A549 (cell line): ENCODE data around the gene RBM6. TPM values are rescaled to one million over a fixed set of nuclear protein-coding genes. Genes with fewer than 3 reads are reported as not detected.

Experiments
- ATAC-seq, 2 experiments: fragments of 200-7000 bp in 1 of 2; fragments of >200 bp in 1 of 2; cut with Nextera tagmentation in 1 of 2; cut with Tn5 transposase in 1 of 2; 3 replicates each; pipeline versions ENCODE4 v1.8.0 to v1.9.1; 2018 to 2020; ENCODE audit warnings: mild to moderate bottlenecking in 1 of 2, moderate library complexity in 1 of 2
- CTCF ChIA-PET: fragments of 300-600 bp; sonication (Branson Sonifier 250); formaldehyde crosslinking; extraction: SDS; loops from one replicate; lab custom pipeline; 2021; ENCODE audit warnings: antibody characterized with exemption, inconsistent platforms; lab: Yijun Ruan, JAX
- POLR2A ChIA-PET: fragments of 350-600 bp; formaldehyde crosslinking; extraction: SDS; loops from one replicate; lab custom pipeline; 2021; ENCODE audit warnings: antibody characterized with exemption, inconsistent platforms; lab: Yijun Ruan, JAX
- DNase-seq, 2 experiments: peaks; one replicate each; pipeline versions ENCODE4 v3.0.0 to v3.0.0-alpha.2; 2011 to 2016; ENCODE audit warnings: low read depth in 1 of 2, low spot score in 1 of 2
- FAIRE-seq: peaks from 2 replicates; lab custom pipeline; 2011; peaks lifted over from hg19 to GRCh38; lab: Jason Lieb, UNC
- H3K27ac ChIP-seq, 2 experiments: fragments of >200 bp; sonication (Bioruptor Twin); formaldehyde crosslinking; 3 replicates each; pipeline ENCODE4 v1.5.1; 2016 to 2017
- H3K4me1 ChIP-seq: fragments of >200 bp; sonication (Bioruptor Twin); formaldehyde crosslinking; 3 replicates; pipeline ENCODE4 v1.6.1; 2016
- H3K4me2 ChIP-seq: fragments of >200 bp; sonication (Bioruptor Twin); formaldehyde crosslinking; 3 replicates; pipeline ENCODE4 v1.6.1; 2016
- H3K4me3 ChIP-seq: fragments of >200 bp; sonication (Bioruptor Twin); formaldehyde crosslinking; 3 replicates; pipeline ENCODE4 v1.5.1; 2016
- H3K9me3 ChIP-seq: fragments of >200 bp; sonication (Bioruptor Twin); formaldehyde crosslinking; 3 replicates; pipeline ENCODE4 v1.6.1; 2016
- CBX8 ChIP-seq: fragments of 200-600 bp; sonication (generic); IDR thresholded peaks from 2 replicates; pipeline ENCODE4 v1.6.1; 2016
- CEBPB ChIP-seq, 2 experiments: fragments of >200 bp in 1 of 2; sonication (Bioruptor Twin) in 1 of 2; formaldehyde crosslinking in 1 of 2; IDR thresholded peaks; 2 replicates each; pipeline ENCODE4 v1.6.1; 2012 to 2016
- CTCF ChIP-seq: fragments of >200 bp; sonication (Bioruptor Twin); formaldehyde crosslinking; IDR thresholded peaks from 3 replicates; pipeline ENCODE4 v1.5.1; 2016
- GATA3 ChIP-seq: IDR thresholded peaks from 2 replicates; pipeline ENCODE4 v1.6.1; 2012; ENCODE audit warnings: borderline replicate concordance
- HDAC2 ChIP-seq: fragments of 200-600 bp; sonication (generic); IDR thresholded peaks from 2 replicates; pipeline ENCODE4 v1.6.1; 2016
- HOXA7 ChIP-seq: fragments of 250-450 bp; sonication (Bioruptor Pico); IDR thresholded peaks from 2 replicates; pipeline ENCODE4 v1.5.0; 2020; ENCODE audit warnings: mild to moderate bottlenecking, moderate library complexity
- HOXB5 ChIP-seq: fragments of 250-450 bp; sonication (Bioruptor Pico); IDR thresholded peaks from 2 replicates; pipeline ENCODE4 v1.5.0; 2020; ENCODE audit warnings: mild to moderate bottlenecking, moderate library complexity
- JUN ChIP-seq, 2 experiments: fragments of >200 bp; sonication (Bioruptor Twin); formaldehyde crosslinking; IDR thresholded peaks; 2 replicates in 1 of 2; 3 replicates in 1 of 2; pipeline ENCODE4 v1.6.1; 2016 to 2017
- JUNB ChIP-seq: fragments of >200 bp; sonication (Bioruptor Twin); formaldehyde crosslinking; IDR thresholded peaks from 2 replicates; pipeline ENCODE4 v1.6.1; 2016
- KDM1A ChIP-seq: fragments of 200-600 bp; sonication (generic); IDR thresholded peaks from 2 replicates; pipeline ENCODE4 v1.6.1; 2016; ENCODE audit warnings: low read depth, mild to moderate bottlenecking
- MAZ ChIP-seq: fragments of 150-350 bp; IDR thresholded peaks from 2 replicates; pipeline ENCODE4 v1.6.1; 2014; ENCODE audit warnings: antibody characterized with exemption, low read depth, low read length, borderline replicate concordance
- PHF8 ChIP-seq: fragments of 200-600 bp; sonication (generic); IDR thresholded peaks from 2 replicates; pipeline ENCODE4 v1.6.1; 2016; ENCODE audit warnings: low read depth, mild to moderate bottlenecking, antibody characterized with exemption, moderate library complexity, borderline replicate concordance
- POLR2A ChIP-seq: IDR thresholded peaks from 2 replicates; pipeline ENCODE4 v1.6.1; 2012; ENCODE audit warnings: mild to moderate bottlenecking, low read length
- RARB ChIP-seq: fragments of 250-450 bp; sonication (Bioruptor Pico); IDR thresholded peaks from 2 replicates; pipeline ENCODE4 v1.8.0; 2021; ENCODE audit warnings: mild to moderate bottlenecking, moderate library complexity
- RCOR1 ChIP-seq: fragments of 150-350 bp; IDR thresholded peaks from 2 replicates; pipeline ENCODE4 v1.6.1; 2014; ENCODE audit warnings: antibody characterized with exemption, low read length, low read depth
- TP53 ChIP-seq: fragments of 250-450 bp; sonication (Bioruptor Pico); IDR thresholded peaks from 2 replicates; pipeline ENCODE4 v1.5.0; 2021; ENCODE audit warnings: mild to moderate bottlenecking, moderate library complexity
- ZC3H11A ChIP-seq: fragments of 450-650 bp; IDR thresholded peaks from 2 replicates; pipeline ENCODE4 v1.6.1; 2014; ENCODE audit warnings: antibody characterized with exemption, mild to moderate bottlenecking
- WGBS: methylation state at CpG from one replicate; pipeline ENCODE4 v1.1.6; 2017; ENCODE audit errors: missing lambda C conversion rate; 5-methylcytosine and 5-hydroxymethylcytosine counted together
- polyA plus RNA-seq, 4 experiments: library from polyadenylated mRNA; depleted of rRNA in 3 of 4; stranded (reverse); fragments of >200 nt; fragmentation: RNase III in 1 of 4; extraction: RNeasy Plus Mini Kit Qiagen cat#74134 plus additional on column Dnase treatment in 1 of 4; gene quantifications; 2 replicates in 3 of 4; 3 replicates in 1 of 4; pipeline ENCODE4 v1.2.3, GENCODE V29; 2011 to 2017
- TF ChIP-seq, protein P1 (sequence below): fragments of >200 bp; sonication (Bioruptor Twin); formaldehyde crosslinking; IDR thresholded peaks from 3 replicates; pipeline ENCODE4 v1.6.1; 2016
- TF ChIP-seq, protein P2 (sequence below): fragments of >200 bp; sonication (Bioruptor Twin); formaldehyde crosslinking; IDR thresholded peaks from 2 replicates; pipeline ENCODE4 v1.6.1; 2016
- TF ChIP-seq, protein P3 (sequence below): IDR thresholded peaks from 2 replicates; pipeline ENCODE4 v1.6.1; 2012
- TF ChIP-seq, protein P4 (sequence below): fragments of 200-600 bp; sonication (generic); IDR thresholded peaks from 2 replicates; pipeline ENCODE4 v1.6.1; 2016; ENCODE audit warnings: antibody characterized with exemption, mild to moderate bottlenecking, moderate library complexity

The RBM6 gene
- polyA plus RNA-seq, 2 of the 4 experiments (the other 2 are of a cell fraction) = 40.4 to 44.2 TPM

- H3K4me1 ChIP-seq = peaks cover 19% of the 10 kb centered on the region; the same call in 2 of the 3 replicates
- H3K4me3 ChIP-seq = no peak overlapping the region; the same call in 2 of the 3 replicates
- CTCF ChIA-PET = interaction anchor here (0.9 to 4.2 kb wide), 8 partner anchors 14 to 161 kb away, joined by 3 to 16 read pairs (median 3); partner anchors contain the start of gene INKA1
- peak overlapping the region in 1 of 2 experiments; percentile 87; a peak in 3 of 6 replicates for H3K27ac ChIP-seq
- H3K4me2 ChIP-seq = peak overlapping the region; percentile 87
- ATAC-seq (no peak), FAIRE-seq (no peak), DNase-seq (no peak)
- no peak for TF ChIP-seq TP53 (CRISPR knock-in tag)
- no peak for TF ChIP-seq GATA3
- TF ChIP-seq, protein P1, sequence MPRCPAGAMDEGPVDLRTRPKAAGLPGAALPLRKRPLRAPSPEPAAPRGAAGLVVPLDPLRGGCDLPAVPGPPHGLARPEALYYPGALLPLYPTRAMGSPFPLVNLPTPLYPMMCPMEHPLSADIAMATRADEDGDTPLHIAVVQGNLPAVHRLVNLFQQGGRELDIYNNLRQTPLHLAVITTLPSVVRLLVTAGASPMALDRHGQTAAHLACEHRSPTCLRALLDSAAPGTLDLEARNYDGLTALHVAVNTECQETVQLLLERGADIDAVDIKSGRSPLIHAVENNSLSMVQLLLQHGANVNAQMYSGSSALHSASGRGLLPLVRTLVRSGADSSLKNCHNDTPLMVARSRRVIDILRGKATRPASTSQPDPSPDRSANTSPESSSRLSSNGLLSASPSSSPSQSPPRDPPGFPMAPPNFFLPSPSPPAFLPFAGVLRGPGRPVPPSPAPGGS = no peak
- TF ChIP-seq, protein P2, sequence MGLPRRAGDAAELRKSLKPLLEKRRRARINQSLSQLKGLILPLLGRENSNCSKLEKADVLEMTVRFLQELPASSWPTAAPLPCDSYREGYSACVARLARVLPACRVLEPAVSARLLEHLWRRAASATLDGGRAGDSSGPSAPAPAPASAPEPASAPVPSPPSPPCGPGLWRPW = no peak
- TF ChIP-seq HOXB5 (CRISPR knock-in tag) = no peak
- TF ChIP-seq JUN (IDR thresholded peaks at IDR 0.05) = no peak
- no peak for TF ChIP-seq CBX8
- no peak for TF ChIP-seq PHF8
- TF ChIP-seq HOXA7 = no peak
- TF ChIP-seq, protein P3, sequence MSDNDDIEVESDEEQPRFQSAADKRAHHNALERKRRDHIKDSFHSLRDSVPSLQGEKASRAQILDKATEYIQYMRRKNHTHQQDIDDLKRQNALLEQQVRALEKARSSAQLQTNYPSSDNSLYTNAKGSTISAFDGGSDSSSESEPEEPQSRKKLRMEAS = no peak
- TF ChIP-seq, protein P4, sequence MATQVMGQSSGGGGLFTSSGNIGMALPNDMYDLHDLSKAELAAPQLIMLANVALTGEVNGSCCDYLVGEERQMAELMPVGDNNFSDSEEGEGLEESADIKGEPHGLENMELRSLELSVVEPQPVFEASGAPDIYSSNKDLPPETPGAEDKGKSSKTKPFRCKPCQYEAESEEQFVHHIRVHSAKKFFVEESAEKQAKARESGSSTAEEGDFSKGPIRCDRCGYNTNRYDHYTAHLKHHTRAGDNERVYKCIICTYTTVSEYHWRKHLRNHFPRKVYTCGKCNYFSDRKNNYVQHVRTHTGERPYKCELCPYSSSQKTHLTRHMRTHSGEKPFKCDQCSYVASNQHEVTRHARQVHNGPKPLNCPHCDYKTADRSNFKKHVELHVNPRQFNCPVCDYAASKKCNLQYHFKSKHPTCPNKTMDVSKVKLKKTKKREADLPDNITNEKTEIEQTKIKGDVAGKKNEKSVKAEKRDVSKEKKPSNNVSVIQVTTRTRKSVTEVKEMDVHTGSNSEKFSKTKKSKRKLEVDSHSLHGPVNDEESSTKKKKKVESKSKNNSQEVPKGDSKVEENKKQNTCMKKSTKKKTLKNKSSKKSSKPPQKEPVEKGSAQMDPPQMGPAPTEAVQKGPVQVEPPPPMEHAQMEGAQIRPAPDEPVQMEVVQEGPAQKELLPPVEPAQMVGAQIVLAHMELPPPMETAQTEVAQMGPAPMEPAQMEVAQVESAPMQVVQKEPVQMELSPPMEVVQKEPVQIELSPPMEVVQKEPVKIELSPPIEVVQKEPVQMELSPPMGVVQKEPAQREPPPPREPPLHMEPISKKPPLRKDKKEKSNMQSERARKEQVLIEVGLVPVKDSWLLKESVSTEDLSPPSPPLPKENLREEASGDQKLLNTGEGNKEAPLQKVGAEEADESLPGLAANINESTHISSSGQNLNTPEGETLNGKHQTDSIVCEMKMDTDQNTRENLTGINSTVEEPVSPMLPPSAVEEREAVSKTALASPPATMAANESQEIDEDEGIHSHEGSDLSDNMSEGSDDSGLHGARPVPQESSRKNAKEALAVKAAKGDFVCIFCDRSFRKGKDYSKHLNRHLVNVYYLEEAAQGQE = no peak
- TF ChIP-seq HDAC2 = no peak
- no peak for TF ChIP-seq MAZ
- no peak for TF ChIP-seq JUNB
- TF ChIP-seq RCOR1 = no peak
- TF ChIP-seq CTCF = no peak
- WGBS = 81% methylated on average over 5 of the region's 5 CpGs
- no peaks in the 10 kb centered on the region for H3K9me3 ChIP-seq
- POLR2A ChIA-PET = interaction anchor here (1.2 to 1.6 kb wide), 2 partner anchors 11 to 12 kb away, joined by 3 to 23 read pairs; partner anchors contain the start of gene RBM6
These were observed 11.4 kb upstream of the RBM6 start for GRCh38 chr3:49928481-49929017.

GRCh38 chr3:49929291-49930167, 10.4 kb upstream of the RBM6 start, which contains the start of gene MON1A:
Gene MON1A (minus strand): TSS chr3:49929811. CDS start chr3:49913346, 16,465 bp downstream.
- Histone ChIP-seq H3K4me3 (peak within 1 kb of the TSS; percentile 68), H3K4me2 (peak within 1 kb of the TSS; percentile 87), H3K9me3 (no peaks in the 10 kb centered on the region), H3K27ac (peak within 1 kb of the TSS; percentile 83 to 87), H3K4me1 (peaks cover 17% of the 10 kb centered on the region; the same call in 2 of the 3 replicates)
- ChIA-PET CTCF (interaction anchor here (0.7 to 4.2 kb wide), 12 partner anchors 9 to 227 kb away, joined by 3 to 16 read pairs (median 4); partner anchors contain the start of genes INKA1 and RBM6), POLR2A (interaction anchor here (1.0 to 1.6 kb wide), 2 partner anchors 10 to 29 kb away, joined by 3 to 23 read pairs; partner anchors contain the start of gene RBM6)
- 4% methylated on average over 9 of the region's 56 CpGs for WGBS
- ATAC-seq = peak; percentile 95 to 96
- no peak for FAIRE-seq
- DNase-seq = peak; percentile 64 to 86
- TF ChIP-seq RARB (CRISPR knock-in tag) = no peak
- TF ChIP-seq POLR2A = peak; percentile 22
- TF ChIP-seq ZC3H11A = no peak
- TF ChIP-seq CEBPB (IDR thresholded peaks at IDR 0.05) = peak in 1 of 2 experiments; percentile 73; a peak in 2 of 4 replicates
- peak in 1 of 2 experiments; percentile 55; a peak in 2 of 5 replicates for TF ChIP-seq JUN (IDR thresholded peaks at IDR 0.05)
- no peak for TF ChIP-seq KDM1A
- TF ChIP-seq, protein P4 = no peak
- peak; percentile 71 for TF ChIP-seq PHF8
- TF ChIP-seq, protein P3 = peak; percentile 85
